SK-N-MC (cell line): Measurements from ENCODE around the gene GPR27.

ENCODE experiments used
- EZH2 ChIP-seq: fragments of 200-600 bp; sonication (generic); IDR thresholded peaks from one replicate; pipeline ENCODE4 v1.6.1; 2017; ENCODE audit warnings: antibody characterized with exemption
- POLR2AphosphoS5 ChIP-seq: IDR thresholded peaks from 2 replicates; pipeline ENCODE4 v1.6.1; 2012; ENCODE audit warnings: mild to moderate bottlenecking, low read depth, low read length, borderline replicate concordance

DNA sequence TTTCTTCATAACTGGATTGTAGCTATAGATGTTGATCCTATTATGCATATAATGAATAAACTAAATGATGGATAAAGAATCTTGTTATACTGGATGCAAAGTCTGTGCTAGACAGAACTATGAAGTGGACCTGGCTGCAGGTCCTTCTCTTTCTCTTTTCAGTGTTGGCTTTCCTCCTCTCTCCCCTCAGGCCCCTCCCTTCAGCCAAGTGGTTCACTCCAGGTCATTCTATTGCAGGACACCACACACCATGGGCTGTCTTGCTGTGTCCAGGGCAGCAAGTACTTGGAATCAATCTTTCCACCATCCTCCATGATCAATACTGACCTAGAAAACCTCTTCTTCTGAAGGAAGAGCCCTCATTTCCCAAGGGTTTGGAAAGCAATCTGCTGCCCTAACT is 48.7 kb upstream of the GPR27 start:
- TF ChIP-seq EZH2 (no peak), POLR2AphosphoS5 (no peak)
